GM23338 (cell line): Measurements from ENCODE around the gene C2orf92.

Experiments used
- CREB1 ChIP-seq: fragments of 250-450 bp; sonication (Bioruptor Pico); IDR thresholded peaks from 2 replicates; pipeline ENCODE4 v1.5.0; 2020; ENCODE audit warnings: low read depth, mild to moderate bottlenecking, moderate library complexity
- CTCF ChIP-seq, 2 experiments: fragments of 200-600 bp in 1 of 2; sonication (generic) in 1 of 2; conservative IDR thresholded peaks; 2 replicates each; pipeline versions ENCODE4 v1.5.1 to v1.6.1; 2016 to 2017; ENCODE audit warnings: antibody characterized with exemption in 2 of 2, low read depth in 2 of 2, mild to moderate bottlenecking in 2 of 2, moderate library complexity in 1 of 2
- EZH2 ChIP-seq: fragments of 200-600 bp; sonication (generic); IDR thresholded peaks from one replicate; pipeline ENCODE4 v1.8.0; 2017; ENCODE audit warnings: antibody characterized with exemption, mild to moderate bottlenecking, low read depth; ENCODE audit not compliant: unreplicated experiment
- EZH2phosphoT487 ChIP-seq: fragments of 200-600 bp; sonication (generic); IDR thresholded peaks from one replicate; pipeline ENCODE4 v1.8.1; 2018; ENCODE audit warnings: antibody characterized with exemption; ENCODE audit not compliant: unreplicated experiment
- JUNB ChIP-seq: IDR thresholded peaks from one replicate; pipeline ENCODE4 v1.6.1; 2016; ENCODE audit warnings: antibody characterized with exemption; ENCODE audit not compliant: unreplicated experiment
- NANOG ChIP-seq: IDR thresholded peaks from 2 replicates; pipeline ENCODE4 v1.6.1; 2016; ENCODE audit warnings: antibody characterized with exemption, borderline replicate concordance
- POLR2AphosphoS5 ChIP-seq: IDR thresholded peaks from 2 replicates; pipeline ENCODE4 v1.6.1; 2016; ENCODE audit warnings: antibody characterized with exemption, low read depth
- REST ChIP-seq: IDR thresholded peaks from one replicate; pipeline ENCODE4 v1.6.1; 2018; ENCODE audit warnings: antibody characterized with exemption; ENCODE audit not compliant: unreplicated experiment
- STAT1 ChIP-seq: IDR thresholded peaks from one replicate; pipeline ENCODE4 v1.6.1; 2016; ENCODE audit warnings: antibody characterized with exemption; ENCODE audit not compliant: unreplicated experiment
- ZNF462 ChIP-seq: fragments of 250-450 bp; sonication (Bioruptor Pico); IDR thresholded peaks from 2 replicates; pipeline ENCODE4 v1.5.0; 2020; ENCODE audit warnings: mild to moderate bottlenecking, moderate library complexity
- TF ChIP-seq, protein P1 (sequence below): IDR thresholded peaks from 2 replicates; pipeline ENCODE4 v1.6.1; 2016; ENCODE audit warnings: antibody characterized with exemption

DNA sequence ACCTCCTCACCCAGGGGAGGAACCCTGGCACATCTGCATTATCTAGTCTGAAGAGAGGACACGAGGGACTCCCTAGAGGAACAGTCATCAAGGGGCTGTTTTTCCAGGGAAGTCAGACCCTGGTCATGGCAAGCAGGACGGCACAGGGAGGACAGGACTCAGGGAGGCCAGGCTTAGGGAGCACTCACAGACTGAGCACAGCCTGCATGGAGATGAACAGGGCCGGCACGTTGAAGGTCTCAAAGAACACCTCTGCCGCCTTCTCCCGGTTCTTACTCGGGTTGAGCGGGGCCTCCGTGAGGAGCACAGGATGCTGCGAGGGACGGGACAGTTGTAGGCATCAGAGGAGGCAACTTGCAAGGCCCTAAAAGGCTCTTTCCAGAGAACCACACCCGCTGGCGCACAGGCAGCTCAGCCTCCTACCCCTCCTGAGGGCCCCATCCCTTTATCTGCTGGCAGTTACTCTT, 10.8 kb upstream of the C2orf92 start:
- no peak for TF ChIP-seq CTCF (conservative IDR thresholded peaks at IDR 0.05; ENCODE audit: low read depth in 2 of 2)
- no peak for TF ChIP-seq CREB1
- TF ChIP-seq REST: no peak
- TF ChIP-seq ZNF462 (CRISPR knock-in tag): no peak
- TF ChIP-seq POLR2AphosphoS5: no peak
- TF ChIP-seq EZH2: no peak
- no peak for TF ChIP-seq EZH2phosphoT487
- no peak for TF ChIP-seq JUNB
- no peak for TF ChIP-seq STAT1
- TF ChIP-seq, protein P1, sequence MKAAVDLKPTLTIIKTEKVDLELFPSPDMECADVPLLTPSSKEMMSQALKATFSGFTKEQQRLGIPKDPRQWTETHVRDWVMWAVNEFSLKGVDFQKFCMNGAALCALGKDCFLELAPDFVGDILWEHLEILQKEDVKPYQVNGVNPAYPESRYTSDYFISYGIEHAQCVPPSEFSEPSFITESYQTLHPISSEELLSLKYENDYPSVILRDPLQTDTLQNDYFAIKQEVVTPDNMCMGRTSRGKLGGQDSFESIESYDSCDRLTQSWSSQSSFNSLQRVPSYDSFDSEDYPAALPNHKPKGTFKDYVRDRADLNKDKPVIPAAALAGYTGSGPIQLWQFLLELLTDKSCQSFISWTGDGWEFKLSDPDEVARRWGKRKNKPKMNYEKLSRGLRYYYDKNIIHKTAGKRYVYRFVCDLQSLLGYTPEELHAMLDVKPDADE: no peak
- TF ChIP-seq NANOG: no peak
